DND-41 (cell line): ENCODE data around the gene MAN1A1.

Experiments
- EZH2 ChIP-seq: IDR thresholded peaks from 3 replicates; pipeline ENCODE4 v1.6.1; 2012; ENCODE audit warnings: borderline replicate concordance, low read depth, mild to moderate bottlenecking, moderate library complexity, low read length, inconsistent platforms; ENCODE audit not compliant: severe bottlenecking
- TF ChIP-seq, protein P1 (sequence below): IDR thresholded peaks from 2 replicates; pipeline ENCODE4 v1.5.1; 2012; ENCODE audit warnings: borderline replicate concordance, low read length, moderate library complexity, mild to moderate bottlenecking; ENCODE audit not compliant: poor library complexity, severe bottlenecking; ENCODE audit errors: extremely low read depth

DNA sequence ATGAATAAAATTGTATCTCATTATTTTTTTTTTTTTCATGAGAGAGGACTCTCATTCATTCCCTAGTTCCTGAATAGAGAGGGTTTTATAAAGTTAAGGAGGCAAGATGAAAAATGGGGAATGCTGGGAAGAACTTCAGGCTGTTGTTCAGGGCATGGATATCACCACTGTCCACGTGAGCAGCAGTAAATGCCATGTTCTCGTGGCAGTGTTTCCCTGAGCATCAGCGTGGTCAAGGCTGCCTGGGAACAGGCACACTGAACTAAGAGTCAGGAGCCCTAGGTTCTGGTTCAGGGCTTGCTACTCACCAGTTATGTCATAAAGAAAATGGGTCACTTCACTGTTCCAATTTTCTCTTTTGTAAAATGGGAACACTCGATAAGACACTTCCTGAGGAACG, 93.2 kb downstream of the MAN1A1 start:
- TF ChIP-seq, protein P1, sequence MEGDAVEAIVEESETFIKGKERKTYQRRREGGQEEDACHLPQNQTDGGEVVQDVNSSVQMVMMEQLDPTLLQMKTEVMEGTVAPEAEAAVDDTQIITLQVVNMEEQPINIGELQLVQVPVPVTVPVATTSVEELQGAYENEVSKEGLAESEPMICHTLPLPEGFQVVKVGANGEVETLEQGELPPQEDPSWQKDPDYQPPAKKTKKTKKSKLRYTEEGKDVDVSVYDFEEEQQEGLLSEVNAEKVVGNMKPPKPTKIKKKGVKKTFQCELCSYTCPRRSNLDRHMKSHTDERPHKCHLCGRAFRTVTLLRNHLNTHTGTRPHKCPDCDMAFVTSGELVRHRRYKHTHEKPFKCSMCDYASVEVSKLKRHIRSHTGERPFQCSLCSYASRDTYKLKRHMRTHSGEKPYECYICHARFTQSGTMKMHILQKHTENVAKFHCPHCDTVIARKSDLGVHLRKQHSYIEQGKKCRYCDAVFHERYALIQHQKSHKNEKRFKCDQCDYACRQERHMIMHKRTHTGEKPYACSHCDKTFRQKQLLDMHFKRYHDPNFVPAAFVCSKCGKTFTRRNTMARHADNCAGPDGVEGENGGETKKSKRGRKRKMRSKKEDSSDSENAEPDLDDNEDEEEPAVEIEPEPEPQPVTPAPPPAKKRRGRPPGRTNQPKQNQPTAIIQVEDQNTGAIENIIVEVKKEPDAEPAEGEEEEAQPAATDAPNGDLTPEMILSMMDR, result no peak
- TF ChIP-seq EZH2, result no peak
